ACC112 (cell line): ENCODE data around the gene PDE2A.

Experiments
- H2AFZ ChIP-seq: fragments of 200-600 bp; sonication (generic); one replicate; pipeline ENCODE4 v1.6.0; 2017; ENCODE audit warnings: antibody characterized with exemption, low read length; ENCODE audit not compliant: unreplicated experiment
- H3K27ac ChIP-seq: fragments of 200-600 bp; sonication (generic); 2 replicates; pipeline ENCODE4 v1.5.1; 2014; ENCODE audit warnings: low read depth, mild to moderate bottlenecking, antibody characterized with exemption, low read length, moderate library complexity
- H3K27me3 ChIP-seq: fragments of 200-600 bp; sonication (generic); 2 replicates; pipeline ENCODE4 v1.6.1; 2014; ENCODE audit warnings: mild to moderate bottlenecking, antibody characterized with exemption, low read length, moderate library complexity, mixed read lengths; ENCODE audit not compliant: insufficient read depth
- H3K36me3 ChIP-seq: fragments of 200-600 bp; sonication (generic); 2 replicates; pipeline ENCODE4 v1.6.1; 2016; ENCODE audit warnings: mild to moderate bottlenecking, antibody characterized with exemption, low read length, moderate library complexity, mixed read lengths; ENCODE audit not compliant: insufficient read depth
- H3K4me1 ChIP-seq: fragments of 200-600 bp; sonication (generic); one replicate; pipeline ENCODE4 v1.6.1; 2016; ENCODE audit warnings: low read length, mixed read lengths; ENCODE audit not compliant: insufficient read depth, unreplicated experiment, control insufficient read depth
- H3K4me3 ChIP-seq: fragments of 200-600 bp; sonication (generic); 2 replicates; pipeline ENCODE4 v1.5.1; 2014; ENCODE audit warnings: mild to moderate bottlenecking, low read depth, low read length
- H3K79me2 ChIP-seq: fragments of 200-600 bp; sonication (generic); one replicate; pipeline ENCODE4 v1.6.0; 2016; ENCODE audit warnings: low read length; ENCODE audit not compliant: control insufficient read depth, unreplicated experiment, insufficient read depth

Gene PDE2A

DNA sequence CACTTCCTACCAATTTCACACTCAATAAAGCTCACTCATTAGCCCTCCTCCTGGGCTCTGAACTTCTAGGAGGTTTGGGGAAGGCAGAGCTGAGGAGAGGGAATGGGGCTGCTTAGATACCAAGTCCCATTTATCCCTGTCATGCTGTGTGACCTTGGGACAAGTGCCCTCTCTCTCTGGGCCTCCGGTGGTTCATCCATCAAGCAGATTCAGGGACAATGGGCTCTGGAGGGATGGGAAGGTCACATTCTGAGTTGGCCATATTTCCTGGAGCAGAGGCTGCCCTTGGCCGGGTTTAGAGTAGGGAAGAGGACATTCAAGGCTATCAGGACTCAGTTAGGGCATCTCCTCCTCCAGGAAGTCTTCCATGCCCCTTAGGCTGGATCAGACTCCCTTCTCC, 66.7 kb downstream of the PDE2A start:
- Histone ChIP-seq H3K4me1 (peaks cover 4% of the 10 kb centered on the region), H3K27me3 (peaks cover 27% of the 10 kb centered on the region), H3K4me3 (no peak overlapping the region), H3K27ac (no peak overlapping the region), H3K79me2 (no peaks in the 10 kb centered on the region), H2AFZ (no peak overlapping the region), H3K36me3 (no peaks in the 10 kb centered on the region)

DNA sequence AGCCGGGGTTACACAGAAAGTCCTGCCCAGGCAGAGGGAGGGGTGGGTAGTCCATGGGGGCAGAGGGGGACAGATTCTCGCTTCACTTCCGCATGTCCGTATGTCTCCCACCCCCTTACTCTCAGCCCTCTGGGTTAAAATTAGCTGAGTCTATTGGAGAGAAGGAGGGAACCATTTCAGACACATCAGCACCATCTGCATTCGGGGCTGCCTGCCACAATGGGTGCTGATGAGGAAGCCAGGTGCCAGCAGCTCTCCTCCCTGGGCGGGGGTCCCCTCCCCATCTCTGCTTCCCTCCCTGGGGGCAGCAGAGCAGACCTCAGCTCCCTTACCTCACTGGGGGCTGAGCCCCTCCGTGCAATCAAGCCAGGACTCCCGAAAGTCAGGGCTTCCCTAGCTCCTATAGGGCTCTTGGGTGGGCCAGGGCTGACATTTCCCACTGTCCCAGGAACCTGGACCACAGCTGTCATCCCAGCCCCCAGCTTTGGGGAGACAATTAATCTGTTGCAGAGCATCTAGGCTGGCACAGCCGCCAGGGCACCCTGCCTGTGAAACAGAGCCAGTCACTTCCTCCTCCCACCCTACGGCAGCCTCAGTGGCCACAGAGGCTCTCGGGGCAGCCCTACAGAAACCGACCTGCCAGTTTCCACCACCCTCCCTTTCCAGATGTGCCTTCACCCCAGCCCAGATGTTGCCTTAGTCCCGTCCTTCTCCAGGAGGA, 67.3 kb downstream of the PDE2A start:
- Histone ChIP-seq H2AFZ (no peak overlapping the region), H3K4me1 (peaks cover 4% of the 10 kb centered on the region), H3K27me3 (peaks cover 21% of the 10 kb centered on the region), H3K4me3 (no peak overlapping the region), H3K27ac (no peak overlapping the region), H3K79me2 (no peaks in the 10 kb centered on the region), H3K36me3 (no peaks in the 10 kb centered on the region)

DNA sequence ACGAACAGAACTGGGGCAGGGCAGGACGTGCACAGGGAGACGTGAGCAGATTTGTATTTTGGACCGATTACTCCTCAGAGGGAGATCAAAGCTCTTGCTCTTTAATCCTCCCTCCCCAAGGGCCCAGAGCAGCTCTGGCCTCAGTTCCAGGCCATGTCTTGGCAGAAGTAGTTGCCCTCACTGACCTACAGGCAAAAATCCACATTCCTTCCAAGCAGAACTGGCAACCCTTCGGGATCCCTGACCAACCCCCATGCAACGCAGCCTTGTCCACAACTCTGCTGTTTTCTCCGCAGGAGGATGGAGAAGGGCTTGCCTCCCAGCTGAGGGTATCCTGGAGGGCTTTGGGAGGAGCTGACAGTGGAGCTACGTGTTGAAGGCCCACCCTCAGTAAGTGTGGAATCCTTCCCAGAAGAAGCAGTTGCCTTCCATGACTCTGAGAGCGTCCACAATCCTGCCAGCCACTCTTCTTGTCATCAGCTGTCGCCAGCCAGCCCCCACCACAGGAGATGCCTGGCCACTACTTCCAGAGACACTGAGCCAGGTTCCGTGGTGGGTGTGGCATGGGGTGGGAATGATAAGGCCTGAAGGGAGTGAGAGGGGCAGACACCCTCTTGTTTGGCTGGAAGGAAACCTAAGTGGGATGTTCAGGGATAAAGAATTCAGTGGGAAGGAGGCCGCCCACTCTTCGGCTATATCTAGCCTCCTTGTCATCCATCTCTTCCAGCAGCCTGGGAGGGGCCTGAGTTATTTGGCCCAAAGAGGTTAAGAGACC, 68.1 kb downstream of the PDE2A start:
- Histone ChIP-seq H3K36me3 (no peaks in the 10 kb centered on the region), H2AFZ (no peak overlapping the region), H3K4me3 (no peak overlapping the region), H3K27me3 (peaks cover 15% of the 10 kb centered on the region), H3K4me1 (peaks cover 4% of the 10 kb centered on the region), H3K27ac (no peak overlapping the region), H3K79me2 (no peaks in the 10 kb centered on the region)

DNA sequence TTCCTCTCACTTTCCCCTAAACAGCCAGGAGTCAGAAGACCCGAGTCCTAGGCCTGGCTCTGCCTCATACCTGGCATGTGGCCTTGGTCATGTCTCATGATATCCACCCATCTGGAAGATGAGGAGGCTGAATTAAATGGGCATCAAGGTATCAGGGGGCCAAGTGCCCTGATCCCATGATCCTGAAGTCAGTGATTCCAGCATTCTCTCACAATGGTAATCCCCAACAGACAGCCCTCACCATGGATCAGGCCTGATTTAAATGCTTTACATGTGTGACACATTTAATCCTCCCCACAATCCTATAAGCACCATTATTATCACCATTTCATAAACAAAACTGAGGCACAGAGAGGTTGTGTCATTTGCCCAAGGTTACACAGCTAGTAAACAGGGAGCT, 70.0 kb downstream of the PDE2A start:
- Histone ChIP-seq H2AFZ (no peak overlapping the region), H3K4me1 (peaks cover 2% of the 10 kb centered on the region), H3K27me3 (peaks cover under 1% of the 10 kb centered on the region; the same call in 1 of the 2 replicates), H3K27ac (no peak overlapping the region), H3K4me3 (no peak overlapping the region), H3K79me2 (no peaks in the 10 kb centered on the region), H3K36me3 (no peaks in the 10 kb centered on the region)

DNA sequence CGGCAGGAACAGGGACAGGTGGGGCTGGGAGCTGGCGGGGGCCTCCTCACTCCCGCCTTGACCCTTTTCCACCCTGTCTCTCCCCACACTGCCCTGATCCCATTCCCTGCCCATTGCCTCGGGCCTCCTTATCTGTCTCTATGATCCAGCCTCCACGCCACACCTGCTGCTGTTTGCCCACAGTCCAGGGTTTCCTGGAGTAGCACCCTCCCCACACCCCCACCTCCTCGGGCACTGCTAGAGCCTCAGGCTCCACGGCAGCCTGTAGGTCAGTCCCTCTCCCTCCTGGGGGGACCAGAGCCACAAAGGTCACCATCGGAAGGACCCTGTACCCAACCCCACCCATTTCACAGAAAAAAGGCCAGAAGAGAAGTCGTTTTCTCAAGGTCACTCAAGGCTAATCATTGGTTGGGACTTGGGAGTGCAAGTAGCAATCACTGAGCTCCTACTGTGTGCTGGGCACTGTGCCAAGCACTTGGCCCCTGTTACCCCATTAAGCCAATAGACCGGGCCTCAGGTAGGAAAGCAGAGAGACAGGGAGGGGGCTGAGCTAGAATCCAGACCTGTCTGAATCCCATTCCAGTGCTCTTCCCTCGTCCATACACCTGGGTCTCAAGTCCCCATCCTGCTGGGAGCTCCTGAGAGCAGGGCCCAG, 71.8 kb downstream of the PDE2A start:
- Histone ChIP-seq H3K27me3 (no peaks in the 10 kb centered on the region; the same call in 1 of the 2 replicates), H3K27ac (no peak overlapping the region), H3K4me1 (no peaks in the 10 kb centered on the region), H2AFZ (no peak overlapping the region), H3K36me3 (no peaks in the 10 kb centered on the region), H3K4me3 (no peak overlapping the region), H3K79me2 (no peaks in the 10 kb centered on the region)

DNA sequence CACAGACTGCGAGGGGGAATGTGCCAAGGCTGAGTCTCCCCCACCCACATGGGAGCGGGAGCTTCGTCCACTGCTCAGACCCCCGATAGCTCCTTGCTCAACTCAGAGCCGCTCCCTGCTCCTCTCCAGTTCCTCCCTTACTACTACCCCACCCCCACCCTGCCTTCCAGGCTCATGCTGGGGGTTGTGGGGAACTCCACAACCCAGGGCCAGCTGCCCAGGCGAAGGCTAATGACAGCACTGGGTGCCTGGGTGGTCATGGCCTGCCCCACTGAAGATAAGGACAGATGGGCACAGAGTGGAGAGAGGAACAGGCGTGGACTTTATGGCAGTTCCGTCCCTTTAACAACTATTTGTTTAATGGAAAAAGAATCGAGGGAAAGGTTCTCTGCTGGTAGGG, 73.7 kb downstream of the PDE2A start:
- no peaks in the 10 kb centered on the region for H3K79me2 ChIP-seq
- no peaks in the 10 kb centered on the region for H3K4me1 ChIP-seq
- no peak overlapping the region for H3K27ac ChIP-seq
- no peaks in the 10 kb centered on the region; the same call in none of the 2 replicates for H3K27me3 ChIP-seq
- no peak overlapping the region for H2AFZ ChIP-seq
- H3K36me3 ChIP-seq = no peaks in the 10 kb centered on the region
- no peak overlapping the region for H3K4me3 ChIP-seq

DNA sequence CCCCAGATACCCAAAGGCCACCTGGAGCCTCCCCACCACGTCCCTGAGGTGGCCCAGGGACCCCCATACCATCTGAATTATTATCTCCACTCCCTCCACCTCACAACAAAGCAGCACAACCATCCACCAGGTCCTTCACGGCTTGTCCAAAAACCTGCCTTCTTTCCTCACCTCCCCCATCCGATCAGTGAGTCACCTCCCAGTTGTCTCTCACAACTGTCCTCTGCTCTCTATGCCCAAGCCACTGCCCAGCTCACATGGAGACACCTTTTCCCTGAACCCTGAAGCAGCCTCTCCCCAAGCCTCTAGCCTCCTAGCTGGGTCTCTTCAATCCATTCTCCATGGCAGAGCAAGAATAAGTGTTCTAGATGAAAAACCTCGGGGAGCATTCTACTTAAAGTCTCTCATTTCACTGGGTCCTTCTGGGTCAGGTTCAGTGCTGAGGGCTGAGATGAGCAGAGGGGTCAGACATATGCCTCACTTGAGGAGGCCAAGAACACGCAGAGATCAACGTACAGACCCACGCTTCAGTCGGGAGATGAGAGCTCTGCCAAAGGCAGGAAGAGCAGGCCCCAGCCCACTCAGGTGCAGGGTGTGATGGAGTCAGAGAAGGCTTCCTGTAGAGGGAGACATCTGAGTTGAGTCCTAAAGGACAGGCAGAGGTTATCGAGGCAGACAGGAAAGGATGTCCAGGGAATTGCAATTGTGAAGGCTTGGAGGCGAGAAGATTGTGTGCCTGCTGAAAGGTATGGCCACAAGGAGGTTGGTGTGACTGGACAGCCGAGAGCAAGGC, 74.7 kb downstream of the PDE2A start:
- H3K4me3 ChIP-seq = no peak overlapping the region
- H3K27ac ChIP-seq = no peak overlapping the region
- no peaks in the 10 kb centered on the region for H3K36me3 ChIP-seq
- no peak overlapping the region for H2AFZ ChIP-seq
- no peaks in the 10 kb centered on the region for H3K4me1 ChIP-seq
- peaks cover 7% of the 10 kb centered on the region for H3K27me3 ChIP-seq
- no peaks in the 10 kb centered on the region for H3K79me2 ChIP-seq

DNA sequence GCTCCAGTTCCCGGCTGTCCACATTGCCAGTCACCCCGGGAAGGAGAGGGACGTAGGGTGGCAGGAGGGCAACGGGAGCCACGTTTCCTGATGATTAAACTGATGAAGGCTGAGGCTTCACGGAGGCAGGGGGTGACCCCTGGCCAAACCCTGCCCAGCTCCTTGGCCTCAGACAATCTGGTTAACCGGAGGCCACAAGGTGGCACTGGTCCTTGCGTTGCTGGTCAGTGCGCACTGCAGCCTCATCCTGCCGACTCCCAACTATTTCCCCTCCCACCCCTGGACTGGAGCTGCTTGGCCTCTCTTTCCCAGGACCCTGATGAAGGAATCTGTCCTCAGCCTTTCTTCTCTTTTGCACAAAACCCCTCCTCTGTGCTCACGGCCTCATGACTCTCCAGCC, 75.3 kb downstream of the PDE2A start:
- Histone ChIP-seq H3K36me3 (no peaks in the 10 kb centered on the region), H3K27ac (no peak overlapping the region), H3K4me1 (no peaks in the 10 kb centered on the region), H3K4me3 (no peak overlapping the region), H2AFZ (no peak overlapping the region), H3K79me2 (no peaks in the 10 kb centered on the region), H3K27me3 (peaks cover 14% of the 10 kb centered on the region)

DNA sequence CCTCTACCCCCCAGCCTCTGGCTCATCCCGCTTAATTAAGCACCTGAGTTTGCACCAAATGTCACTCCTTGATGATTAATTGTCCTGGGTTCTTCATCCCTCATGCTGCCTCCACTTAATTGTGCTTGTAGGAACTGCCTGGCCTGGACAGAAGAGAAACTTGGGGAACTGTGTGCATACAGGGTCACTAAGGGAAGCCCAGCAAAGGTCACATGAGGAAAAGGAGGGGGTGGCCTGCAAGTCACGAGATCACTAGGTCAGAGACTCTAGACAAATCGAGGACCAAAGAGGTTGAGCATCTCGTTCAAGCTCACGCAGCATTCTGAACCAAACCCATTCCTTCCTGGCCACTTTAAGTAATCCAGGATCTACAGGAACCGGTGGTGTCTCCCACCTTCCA, 75.8 kb downstream of the PDE2A start:
- Histone ChIP-seq H3K4me3 (no peak overlapping the region), H2AFZ (no peak overlapping the region), H3K27me3 (peaks cover 17% of the 10 kb centered on the region), H3K36me3 (no peaks in the 10 kb centered on the region), H3K27ac (no peak overlapping the region), H3K4me1 (no peaks in the 10 kb centered on the region), H3K79me2 (no peaks in the 10 kb centered on the region)

DNA sequence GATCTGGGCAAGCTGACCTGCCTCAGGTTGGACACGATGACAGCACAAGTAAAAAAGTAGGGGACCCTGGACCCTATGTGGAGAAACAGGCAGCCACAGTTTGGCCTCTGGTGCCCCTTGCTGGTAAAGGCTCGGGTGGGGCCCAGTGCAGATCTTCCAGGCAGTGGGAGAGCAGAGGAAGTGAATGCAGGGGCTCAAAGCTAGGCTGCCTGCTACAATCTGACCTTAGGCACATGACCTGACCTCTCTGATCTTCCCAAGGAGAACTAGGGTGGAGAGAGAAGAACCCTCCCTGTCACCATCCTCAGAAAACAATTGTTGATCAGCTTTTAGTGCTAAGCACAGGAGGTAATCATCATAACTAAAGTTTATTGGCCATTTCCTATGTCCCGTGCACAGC, 76.5 kb downstream of the PDE2A start:
- no peaks in the 10 kb centered on the region for H3K79me2 ChIP-seq
- no peak overlapping the region for H3K4me3 ChIP-seq
- no peak overlapping the region for H3K27ac ChIP-seq
- no peaks in the 10 kb centered on the region for H3K4me1 ChIP-seq
- no peak overlapping the region for H2AFZ ChIP-seq
- peaks cover 24% of the 10 kb centered on the region for H3K27me3 ChIP-seq
- H3K36me3 ChIP-seq = no peaks in the 10 kb centered on the region
